Caco-2 (cell line): ENCODE results near the gene PKN1. TPM values are rescaled to one million over a fixed set of nuclear protein-coding genes. Genes with fewer than 3 reads are reported as not detected.

Source experiments
- BruUV-seq: library from RNA; stranded (reverse); fragments of 400-500 nt; replicated peaks from 2 replicates; lab custom pipeline; 2021; lab: Mats Ljungman, UMichigan
- CTCF ChIA-PET: fragments of 300-600 bp; sonication (Branson Sonifier 250); formaldehyde crosslinking; loops from one replicate; lab custom pipeline; 2022; ENCODE audit warnings: antibody characterized with exemption; lab: Charles Lee
- POLR2A ChIA-PET: fragments of 300-600 bp; sonication (Branson Sonifier 250); formaldehyde crosslinking; loops from one replicate; lab custom pipeline; 2022; ENCODE audit warnings: antibody characterized with exemption; lab: Charles Lee
- DNase-seq, 2 experiments: peaks; one replicate each; pipeline versions ENCODE4 v3.0.0 to v3.0.0-alpha.2; 2020 to 2022
- H3K27me3 ChIP-seq: replicated peaks from 2 replicates; pipeline ENCODE4 v1.6.0; 2011; ENCODE audit warnings: low read length; ENCODE audit not compliant: control insufficient read depth, insufficient read depth
- H3K36me3 ChIP-seq: 2 replicates; pipeline ENCODE4 v1.5.1; 2011; ENCODE audit warnings: low read length; ENCODE audit not compliant: control insufficient read depth, insufficient read depth
- H3K4me1 ChIP-seq: fragments of 250-450 bp; sonication (Bioruptor Pico); 2 replicates; pipeline ENCODE4 v1.5.1; 2020; ENCODE audit warnings: mild to moderate bottlenecking
- H3K4me3 ChIP-seq: 2 replicates; pipeline ENCODE4 v1.5.1; 2011; ENCODE audit warnings: low read depth, mild to moderate bottlenecking, control low read depth, low read length
- H3K9me3 ChIP-seq: fragments of 250-450 bp; sonication (Bioruptor Pico); 2 replicates; pipeline ENCODE4 v1.5.1; 2020; ENCODE audit warnings: mild to moderate bottlenecking, moderate library complexity
- H3K27ac Mint-ChIP-seq: one replicate; pipeline ENCODE4 v1.8.0; 2022; ENCODE audit warnings: mixed read lengths; ENCODE audit not compliant: unreplicated experiment
- H3K27me3 Mint-ChIP-seq: one replicate; pipeline ENCODE4 v1.8.0; 2022; ENCODE audit warnings: mixed read lengths; ENCODE audit not compliant: insufficient read depth, unreplicated experiment
- H3K36me3 Mint-ChIP-seq: one replicate; pipeline ENCODE4 v1.8.0; 2022; ENCODE audit warnings: mild to moderate bottlenecking, mixed read lengths; ENCODE audit not compliant: insufficient read depth, unreplicated experiment
- H3K4me1 Mint-ChIP-seq: one replicate; pipeline ENCODE4 v1.8.0; 2022; ENCODE audit warnings: low read depth, mixed read lengths; ENCODE audit not compliant: unreplicated experiment
- H3K4me3 Mint-ChIP-seq: one replicate; pipeline ENCODE4 v1.8.0; 2022; ENCODE audit warnings: mild to moderate bottlenecking, moderate library complexity, mixed read lengths; ENCODE audit not compliant: unreplicated experiment
- H3K9me3 Mint-ChIP-seq: one replicate; pipeline ENCODE4 v1.8.0; 2022; ENCODE audit warnings: mixed read lengths; ENCODE audit not compliant: unreplicated experiment
- CTCF ChIP-seq, 2 experiments: fragments of 200-600 bp in 1 of 2; IDR thresholded peaks; 1 replicate in 1 of 2; 2 replicates in 1 of 2; pipeline versions ENCODE4 v1.5.1 to v1.8.0; 2011 to 2022; ENCODE audit warnings: antibody characterized with exemption in 1 of 2, control low read depth in 1 of 2, inconsistent platforms in 1 of 2, low read depth in 1 of 2, low read length in 1 of 2, mild to moderate bottlenecking in 1 of 2, moderate library complexity in 1 of 2; ENCODE audit not compliant: insufficient read depth in 1 of 2, severe bottlenecking in 1 of 2, unreplicated experiment in 1 of 2
- intact Hi-C: fragments of 100-400 bp; cut with micrococcal nuclease; formaldehyde crosslinking; loops from one replicate; pipeline ENCODE4 v1.10.0; 2022; ENCODE audit not compliant: unreplicated experiment
- total RNA-seq: library from RNA; stranded (reverse); gene quantifications from 2 replicates; pipeline ENCODE4 v1.2.3, GENCODE V29; 2022

PKN1 gene
- total RNA-seq, 1 experiment from 2014 or later = 102 TPM

- Mint-ChIP-seq H3K27ac (no peak overlapping the region), H3K4me1 (no peaks in the 10 kb centered on the region), H3K36me3 (peaks cover 48% of the 10 kb centered on the region), H3K9me3 (no peaks in the 10 kb centered on the region), H3K27me3 (no peaks in the 10 kb centered on the region), H3K4me3 (no peak overlapping the region)
- Histone ChIP-seq H3K9me3 (no peaks in the 10 kb centered on the region), H3K36me3 (no peaks in the 10 kb centered on the region; the same call in 1 of the 2 replicates), H3K4me3 (no peak overlapping the region), H3K27me3 (no peaks in the 10 kb centered on the region), H3K4me1 (no peaks in the 10 kb centered on the region)
- CTCF ChIA-PET = no interaction called here
- TF ChIP-seq CTCF (IDR thresholded peaks at IDR 0.05; ENCODE audit: insufficient read depth in 1 of 2, low read depth in 1 of 2, low read length in 1 of 2, severe bottlenecking in 1 of 2, unreplicated experiment in 1 of 2) = no peak
- BruUV-seq = no TSS peak
- DNase-seq = no peak
- intact Hi-C loops = no loop called here
- POLR2A ChIA-PET = no interaction called here
These were observed 49.3 kb downstream of the PKN1 start for GRCh38 chr19:14482172-14482941.

- POLR2A ChIA-PET = no interaction called here
- CTCF ChIA-PET = interaction anchor here (0.7 kb wide), 1 partner anchor 56 kb away, joined by 4 read pairs; no protein-coding TSS in a partner anchor
- Mint-ChIP-seq H3K4me3 (no peak overlapping the region), H3K27ac (no peak overlapping the region), H3K27me3 (no peaks in the 10 kb centered on the region), H3K4me1 (no peaks in the 10 kb centered on the region), H3K9me3 (no peaks in the 10 kb centered on the region), H3K36me3 (peaks cover 76% of the 10 kb centered on the region)
- TF ChIP-seq CTCF (IDR thresholded peaks at IDR 0.05; ENCODE audit: insufficient read depth in 1 of 2, low read depth in 1 of 2, low read length in 1 of 2, severe bottlenecking in 1 of 2, unreplicated experiment in 1 of 2) = no peak
- Histone ChIP-seq H3K4me3 (no peak overlapping the region), H3K9me3 (no peaks in the 10 kb centered on the region), H3K27me3 (no peaks in the 10 kb centered on the region), H3K4me1 (no peaks in the 10 kb centered on the region), H3K36me3 (no peaks in the 10 kb centered on the region; the same call in 1 of the 2 replicates)
- no TSS peak for BruUV-seq
- intact Hi-C loops = no loop called here
- DNase-seq = no peak
These were observed 54.4 kb downstream of the PKN1 start for GRCh38 chr19:14487370-14488125.

GRCh38 chr19:14492756-14493337 lies 59.7 kb downstream of the PKN1 start:
- Histone ChIP-seq H3K36me3 (no peaks in the 10 kb centered on the region; the same call in 1 of the 2 replicates), H3K27me3 (no peaks in the 10 kb centered on the region), H3K4me1 (peaks cover 16% of the 10 kb centered on the region), H3K9me3 (no peaks in the 10 kb centered on the region), H3K4me3 (no peak overlapping the region)
- no peak overlapping the region for H3K27ac Mint-ChIP-seq
- H3K9me3 Mint-ChIP-seq = no peaks in the 10 kb centered on the region
- no peaks in the 10 kb centered on the region for H3K27me3 Mint-ChIP-seq
- intact Hi-C loops = no loop called here
- peaks cover 65% of the 10 kb centered on the region for H3K36me3 Mint-ChIP-seq
- H3K4me3 Mint-ChIP-seq = no peak overlapping the region
- ChIA-PET CTCF (interaction anchor here (0.6 kb wide), 2 partner anchors 98 to 876 kb away, joined by 3 read pairs; no protein-coding TSS in a partner anchor), POLR2A (no interaction called here)
- H3K4me1 Mint-ChIP-seq = peaks cover 21% of the 10 kb centered on the region
- DNase-seq = no peak
- no TSS peak for BruUV-seq
- no peak for TF ChIP-seq CTCF (IDR thresholded peaks at IDR 0.05; ENCODE audit: insufficient read depth in 1 of 2, low read depth in 1 of 2, low read length in 1 of 2, severe bottlenecking in 1 of 2, unreplicated experiment in 1 of 2)
